Cerebellar cortex (tissue), 1 donor: ENCODE results near the gene KIFC1.
A peak's percentile ranks its signal among the peaks of the same experiment; 100 is the strongest.
"Not testable (repeated sequence)": the region's sequence is repeated elsewhere in the genome, so short reads cannot be mapped to it uniquely, and the experiment has no call there.

Experiments
- DNase-seq: peaks from one replicate; pipeline ENCODE4 v3.0.0-alpha.2; 2015; ENCODE audit warnings: low spot score

KIFC1 gene

GRCh38 chr6:33391278-33391921, at the start of gene KIFC1:
Gene KIFC1 (plus strand): TSS chr6:33391823. CDS start chr6:33391986, 163 bp downstream.
- peak; percentile 100 for DNase-seq

DNA sequence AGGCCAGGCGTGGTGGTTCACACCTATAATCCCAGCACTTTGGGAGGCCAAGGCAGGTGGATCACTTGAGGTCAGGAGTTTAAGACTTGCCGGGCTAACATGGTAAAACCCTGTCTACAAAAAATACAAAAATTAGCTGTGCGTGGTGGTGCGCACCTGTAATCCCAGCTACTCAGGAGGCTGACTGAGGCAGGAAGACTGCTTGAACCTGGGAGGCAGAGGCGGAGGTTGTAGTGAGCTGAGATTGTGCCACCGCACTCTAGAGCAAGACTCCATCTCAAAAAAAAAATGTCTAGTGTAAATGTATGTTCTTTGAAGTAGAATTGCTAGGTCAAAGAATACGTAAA, 48.0 kb upstream of the KIFC1 start:
- DNase-seq = not testable (repeated sequence)

GRCh38 chr6:33343953-33344611, 47.5 kb upstream of the KIFC1 start:
- DNase-seq = no peak

GRCh38 chr6:33344701-33345697, 46.6 kb upstream of the KIFC1 start:
- DNase-seq = peak; percentile 88

- not testable (repeated sequence) for DNase-seq
Observed at GRCh38 chr6:33346972-33347371, 44.7 kb upstream of the KIFC1 start.

GRCh38 chr6:33347816-33348215, 43.8 kb upstream of the KIFC1 start:
- no peak for DNase-seq

DNA sequence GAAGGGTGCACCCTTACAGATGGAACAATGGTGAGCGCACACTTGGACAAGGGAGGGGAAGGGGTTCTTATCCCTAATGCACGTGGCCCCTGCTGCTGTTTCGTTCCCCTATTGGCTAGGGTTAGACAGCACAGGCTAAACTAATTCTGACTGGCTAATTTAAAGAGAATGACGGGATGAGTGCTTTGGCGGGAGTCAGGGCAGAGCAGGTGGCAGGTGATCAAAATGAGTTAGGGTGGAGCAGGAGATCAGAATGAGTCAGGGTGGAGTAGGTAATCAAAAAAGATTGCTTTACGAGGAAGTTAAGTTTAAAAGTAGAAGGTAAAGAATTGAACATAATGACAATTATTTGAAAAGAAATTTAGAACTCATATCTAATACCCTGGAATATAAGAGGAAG, 35.8 kb upstream of the KIFC1 start:
- not testable (repeated sequence) for DNase-seq

DNA sequence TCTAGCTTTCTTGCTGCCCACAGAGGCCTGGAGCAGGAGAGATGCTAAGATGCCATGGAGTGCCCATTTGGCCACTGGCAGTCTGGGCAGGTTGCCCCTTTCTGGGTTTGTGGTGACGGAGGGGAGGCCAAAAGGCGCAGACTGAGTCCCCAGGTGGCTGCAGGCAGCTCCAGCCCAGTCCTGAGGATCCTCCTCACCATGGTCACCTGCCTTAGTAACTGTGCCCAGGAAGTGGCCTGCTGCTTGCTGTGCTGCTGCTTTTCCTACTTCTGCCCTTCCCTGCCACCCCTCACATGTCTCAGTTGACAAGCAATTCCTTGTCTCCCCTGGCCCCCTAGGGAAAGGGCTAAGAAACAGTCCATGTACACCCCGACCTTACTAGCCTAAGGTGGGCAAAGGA, 35.3 kb upstream of the KIFC1 start:
- DNase-seq = no peak

DNA sequence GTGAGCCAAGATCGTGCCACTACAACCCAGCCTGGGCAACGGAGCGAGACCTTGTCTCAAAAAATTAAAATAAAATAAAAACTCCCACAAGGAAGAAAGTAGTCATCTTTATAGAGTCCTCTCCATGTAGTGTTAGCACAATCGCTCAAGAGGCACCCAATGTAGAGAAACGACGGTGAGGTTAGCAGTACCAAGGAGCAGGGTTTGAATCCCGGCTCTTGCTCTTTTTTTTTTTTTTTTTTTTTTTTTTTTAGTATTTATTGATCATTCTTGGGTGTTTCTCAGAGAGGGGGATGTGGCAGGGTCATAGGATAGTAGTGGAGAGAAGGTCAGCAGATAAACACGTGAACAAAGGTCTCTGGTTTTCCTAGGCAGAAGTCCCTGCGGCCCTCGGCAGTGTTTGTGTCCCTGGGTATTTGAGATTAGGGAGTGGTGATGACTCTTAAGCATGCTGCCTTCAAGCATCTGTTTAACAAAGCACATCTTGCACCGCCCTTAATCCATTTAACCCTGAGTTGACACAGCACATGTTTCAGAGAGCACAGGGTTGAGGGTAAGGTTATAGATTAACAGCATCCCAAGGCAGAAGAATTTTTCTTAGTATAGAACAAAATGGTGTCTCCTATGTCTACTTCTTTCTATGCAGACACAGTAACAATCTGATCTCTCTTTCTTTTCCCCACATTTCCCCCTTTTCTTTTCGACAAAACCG, 34.3 kb upstream of the KIFC1 start:
- not testable (repeated sequence) for DNase-seq

DNA sequence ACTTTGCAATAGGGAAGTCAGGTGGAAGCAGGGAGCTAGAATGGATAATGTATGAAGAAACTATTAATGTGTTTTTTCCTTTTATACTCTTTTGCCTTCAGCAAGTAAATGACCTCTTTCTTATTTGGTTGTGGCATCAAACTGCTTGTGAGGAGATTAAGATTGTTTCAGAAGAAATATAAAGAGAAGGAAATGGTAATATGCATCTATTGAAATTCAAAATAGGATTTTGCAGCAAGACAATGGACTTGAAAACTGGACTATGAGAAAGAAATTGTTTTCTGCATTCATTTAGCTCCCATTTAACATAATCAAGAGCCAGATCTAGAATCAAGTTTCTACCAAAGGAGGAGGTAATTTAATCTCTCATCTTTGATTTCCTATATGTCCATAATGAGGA, 32.3 kb upstream of the KIFC1 start:
- no peak for DNase-seq

GRCh38 chr6:33363486-33363885, 28.1 kb upstream of the KIFC1 start:
- DNase-seq = not testable (repeated sequence)

DNA sequence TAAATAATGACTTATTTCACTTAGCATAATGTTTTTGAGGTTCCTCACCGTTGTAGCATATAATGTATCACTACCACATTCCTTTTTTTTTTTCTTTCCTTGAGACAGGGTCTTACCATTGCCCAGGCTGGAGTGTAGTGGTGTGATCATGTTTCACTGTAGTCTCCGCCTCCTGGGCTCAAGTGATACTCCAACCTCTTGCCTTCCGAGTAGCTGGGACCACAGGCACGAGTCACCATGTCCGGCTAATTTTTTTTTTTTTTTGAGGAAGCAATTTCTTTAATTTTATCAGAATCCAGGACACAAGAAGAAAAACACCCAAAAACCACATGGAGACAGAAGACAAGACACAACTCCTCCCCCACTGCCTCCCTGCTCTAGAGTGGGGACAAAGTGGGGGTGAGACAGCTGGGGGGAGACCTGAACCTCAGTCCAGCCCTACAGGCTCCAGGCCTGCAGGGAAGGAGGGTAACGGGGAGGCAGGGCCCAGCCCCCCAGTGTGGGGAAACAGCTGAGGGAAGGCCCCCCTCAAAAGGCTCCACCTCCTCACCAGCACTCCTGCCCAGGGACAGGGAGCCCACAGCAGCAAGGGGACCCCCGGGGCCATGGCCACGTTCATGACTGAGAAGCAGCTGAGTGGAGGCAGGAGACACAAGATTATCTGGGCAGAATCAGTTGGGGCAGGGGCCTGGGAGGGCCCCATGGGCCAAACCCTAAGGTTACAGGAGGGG, 27.0 kb upstream of the KIFC1 start:
- DNase-seq = peak; percentile 44

GRCh38 chr6:33365206-33365971, 26.2 kb upstream of the KIFC1 start:
- not testable (repeated sequence) for DNase-seq

DNA sequence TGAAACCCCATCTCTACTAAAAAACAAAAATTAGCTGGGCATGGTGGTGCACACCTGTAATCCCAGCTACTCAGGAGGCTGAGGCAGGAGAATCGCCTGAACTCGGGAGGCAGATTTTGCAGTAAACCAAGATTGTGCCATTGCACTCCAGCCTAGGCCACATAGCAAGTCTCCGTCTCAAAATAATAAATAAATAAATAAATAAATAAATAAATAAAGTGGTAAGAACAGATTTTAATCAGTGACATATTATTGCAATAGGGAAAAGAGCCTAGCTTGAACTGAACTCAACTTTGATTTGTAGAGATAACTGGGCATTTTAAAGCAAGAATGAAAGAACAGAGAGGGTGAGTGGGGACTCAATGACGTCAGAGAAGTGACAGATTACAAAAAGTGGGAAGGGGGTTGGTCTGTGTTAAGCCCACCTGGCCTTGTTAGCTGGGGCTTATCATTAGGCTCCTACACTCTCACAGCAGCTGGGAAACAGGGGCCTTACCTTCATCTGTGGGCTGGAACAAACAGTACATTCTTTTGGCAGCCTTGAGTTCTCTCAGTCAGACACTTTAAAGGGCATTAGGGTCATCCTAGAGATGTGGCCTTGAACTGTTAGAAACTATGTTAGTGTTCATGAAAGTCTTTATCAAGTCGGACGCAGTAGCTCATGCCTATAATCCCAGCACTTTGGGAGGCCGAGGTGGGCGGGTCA, 24.5 kb upstream of the KIFC1 start:
- no peak for DNase-seq

DNA sequence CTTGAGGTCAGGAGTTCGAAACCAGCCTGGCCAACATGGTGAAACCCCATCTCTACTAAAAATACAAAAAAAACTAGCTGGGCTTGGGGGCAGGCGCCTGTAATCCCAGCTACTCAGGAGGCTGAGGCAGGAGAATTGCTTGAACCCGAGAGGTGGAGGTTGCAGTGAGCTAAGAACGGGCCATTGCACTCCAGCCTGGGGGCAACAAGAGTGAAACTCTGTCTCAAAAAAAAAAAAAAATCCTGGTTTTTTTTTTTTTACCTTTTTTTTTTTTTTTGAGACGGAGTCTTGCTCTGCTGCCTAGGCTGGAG, 24.0 kb upstream of the KIFC1 start:
- DNase-seq = not testable (repeated sequence)

DNA sequence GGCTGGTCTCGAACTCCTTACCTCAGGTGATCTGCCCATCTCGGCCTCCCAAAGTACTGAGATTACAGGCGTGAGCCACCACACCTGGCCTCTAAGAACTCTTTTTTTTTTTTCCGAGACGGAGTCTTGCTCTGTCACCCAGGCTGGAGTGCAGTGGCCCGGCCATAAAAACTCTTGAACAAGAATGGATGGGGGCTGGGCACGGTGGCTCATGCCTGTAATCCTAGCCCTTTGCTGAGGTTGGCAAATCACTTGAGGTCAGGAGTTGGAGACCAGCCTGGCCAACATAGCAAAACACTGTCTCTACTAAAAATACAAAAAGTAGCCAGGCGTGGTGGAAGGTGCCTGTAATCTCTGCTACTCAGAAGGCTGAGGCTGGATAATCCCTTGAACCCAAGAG, 19.7 kb upstream of the KIFC1 start:
- DNase-seq = not testable (repeated sequence)

DNA sequence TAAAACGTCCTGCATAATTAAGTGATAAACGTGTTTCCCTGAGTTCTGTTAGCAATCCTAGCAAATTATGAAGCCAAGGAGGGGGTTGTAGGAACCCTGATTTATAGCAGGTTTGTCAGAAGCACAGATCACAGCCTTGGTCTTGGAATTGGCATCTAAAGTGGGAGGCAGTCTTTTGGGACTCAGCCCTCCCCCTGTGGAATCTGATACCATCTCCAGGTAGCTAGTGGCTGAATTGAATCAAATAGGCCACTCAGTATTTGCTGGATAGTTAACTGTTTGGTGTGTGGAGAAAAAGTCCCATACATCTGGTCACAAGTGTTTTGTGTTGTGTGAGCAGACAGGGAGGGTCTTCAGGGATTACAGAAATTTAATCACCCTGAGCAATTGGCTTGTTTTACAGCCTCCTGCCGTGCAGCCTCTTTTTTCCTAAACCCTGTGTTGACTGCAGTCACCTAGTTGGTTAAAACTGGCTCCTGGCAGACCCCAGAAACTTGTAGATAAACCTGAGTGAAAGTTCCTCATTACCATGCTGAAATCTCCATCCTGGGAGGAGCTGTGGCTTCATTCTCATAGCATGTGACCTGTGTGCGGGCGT, 19.0 kb upstream of the KIFC1 start:
- no peak for DNase-seq

DNA sequence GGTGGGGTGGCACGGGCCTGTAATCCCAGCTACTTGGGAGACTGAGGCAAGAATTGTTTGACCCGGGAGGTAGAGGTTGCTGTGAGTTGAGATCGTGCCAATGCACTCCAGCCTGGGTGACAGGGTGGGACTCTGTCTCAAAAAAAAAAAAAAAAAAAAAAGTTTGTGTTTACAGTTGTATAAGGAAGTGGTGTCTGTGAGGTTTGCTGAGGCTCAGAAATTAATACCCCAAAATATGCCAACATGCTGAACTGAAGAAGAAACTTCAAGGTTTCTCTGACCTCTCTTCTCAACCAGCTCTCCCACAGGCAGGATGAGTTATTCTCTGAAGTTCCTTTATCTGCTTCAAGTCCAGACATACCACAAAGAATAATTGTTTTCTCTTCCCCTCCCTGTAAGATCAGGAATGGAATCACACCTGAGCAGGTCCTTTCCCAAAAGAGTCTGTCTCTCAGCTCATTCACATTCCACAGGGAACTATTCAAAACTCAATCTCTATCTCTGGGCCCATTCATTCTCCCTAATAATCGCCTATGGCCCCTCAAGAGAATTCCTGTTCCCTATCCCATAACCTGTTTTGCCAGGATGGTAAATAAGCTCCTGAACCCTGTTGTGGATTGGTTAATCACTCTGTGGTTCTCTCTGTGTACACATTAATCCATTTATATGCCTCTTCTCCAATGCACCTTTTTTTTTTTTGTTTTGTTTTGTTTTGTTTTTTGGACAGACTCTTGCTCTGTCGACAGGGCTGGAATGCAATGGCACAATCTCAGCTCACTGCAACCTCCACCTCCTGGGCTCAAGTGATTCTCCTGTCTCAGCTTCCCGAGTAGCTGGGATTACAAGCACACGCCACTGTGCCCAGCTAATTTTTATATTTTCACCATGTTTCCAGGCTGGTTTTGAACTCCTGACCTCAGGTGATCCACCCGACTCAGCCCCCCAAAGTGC, 17.4 kb upstream of the KIFC1 start:
- no peak for DNase-seq
